Activated T-helper 2 cell treated with anti-CD3 and anti-CD28 coated beads, Interferon-gamma antibody, Interleukin-2, Interleukin-4, amounts not matched to agents 10 μg/mL and 5 μg/mL and 100 μg/mL, durations not matched to agents 14 hours and 24 hours and 36 hours (primary cell): ENCODE measurements around the gene DMXL2. TPM values are rescaled to one million over a fixed set of nuclear protein-coding genes. Genes with fewer than 3 reads are reported as not detected.
"Not testable (repeated sequence)": the region's sequence is repeated elsewhere in the genome, so short reads cannot be mapped to it uniquely, and the experiment has no call there.

ENCODE experiments used
- DNase-seq: peaks from one replicate; pipeline ENCODE4 v3.0.0; 2021; ENCODE audit warnings: low spot score
- H3K27ac Mint-ChIP-seq: one replicate; pipeline ENCODE4 v1.8.0; 2021; ENCODE audit warnings: mixed read lengths
- H3K27me3 Mint-ChIP-seq: one replicate; pipeline ENCODE4 v1.8.0; 2021; ENCODE audit warnings: low read depth, mixed read lengths
- H3K36me3 Mint-ChIP-seq: one replicate; pipeline ENCODE4 v1.8.0; 2021; ENCODE audit warnings: low read depth, mixed read lengths
- H3K4me1 Mint-ChIP-seq: one replicate; pipeline ENCODE4 v1.8.0; 2021; ENCODE audit warnings: low read depth, mixed read lengths
- H3K4me3 Mint-ChIP-seq: one replicate; pipeline ENCODE4 v1.8.0; 2021; ENCODE audit warnings: low read depth, mild to moderate bottlenecking, moderate library complexity, mixed read lengths
- H3K9me3 Mint-ChIP-seq: one replicate; pipeline ENCODE4 v1.8.0; 2021; ENCODE audit warnings: mixed read lengths
- intact Hi-C: fragments of 100-400 bp; cut with micrococcal nuclease; formaldehyde crosslinking; loops from one replicate; pipeline ENCODE4 v1.15.1; 2023
- total RNA-seq: library from RNA; stranded (reverse); gene quantifications from 2 replicates; pipeline ENCODE4 v1.2.3, GENCODE V29; 2022

The DMXL2 gene
- total RNA-seq, 1 donor from 2014 or later: 2.6 TPM

- no peaks in the 10 kb centered on the region for H3K4me1 Mint-ChIP-seq
- H3K9me3 Mint-ChIP-seq: no peaks in the 10 kb centered on the region
- H3K27me3 Mint-ChIP-seq: no peaks in the 10 kb centered on the region
- no peak for DNase-seq
- no peaks in the 10 kb centered on the region for H3K36me3 Mint-ChIP-seq
- H3K4me3 Mint-ChIP-seq: no peak overlapping the region
- intact Hi-C loops: no loop called here
- no peak overlapping the region for H3K27ac Mint-ChIP-seq
Observed at GRCh38 chr15:51580385-51580784, 42.2 kb downstream of the DMXL2 start.

DNA sequence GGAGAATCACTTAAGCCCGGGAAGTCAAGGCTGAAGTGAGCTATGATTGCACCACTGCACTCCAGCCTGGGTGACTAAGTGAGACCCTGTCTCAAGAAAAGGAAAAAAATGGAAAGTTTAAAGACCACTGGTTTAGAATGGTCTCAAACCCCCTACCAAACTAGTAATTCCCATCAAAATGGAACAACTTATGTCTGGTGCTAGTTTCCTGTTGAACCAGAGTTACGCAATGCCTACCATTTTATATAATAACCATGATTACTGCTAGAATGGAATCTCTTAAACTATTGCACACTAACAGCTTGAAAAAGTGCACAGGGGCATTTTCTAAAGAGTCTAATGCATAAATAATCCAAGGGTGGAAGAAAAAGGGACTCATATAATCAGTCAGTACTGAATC, 43.6 kb downstream of the DMXL2 start:
- H3K4me1 Mint-ChIP-seq: no peaks in the 10 kb centered on the region
- intact Hi-C loops: no loop called here
- H3K27me3 Mint-ChIP-seq: no peaks in the 10 kb centered on the region
- no peak for DNase-seq
- H3K27ac Mint-ChIP-seq: no peak overlapping the region
- H3K9me3 Mint-ChIP-seq: no peaks in the 10 kb centered on the region
- no peak overlapping the region for H3K4me3 Mint-ChIP-seq
- no peaks in the 10 kb centered on the region for H3K36me3 Mint-ChIP-seq

DNA sequence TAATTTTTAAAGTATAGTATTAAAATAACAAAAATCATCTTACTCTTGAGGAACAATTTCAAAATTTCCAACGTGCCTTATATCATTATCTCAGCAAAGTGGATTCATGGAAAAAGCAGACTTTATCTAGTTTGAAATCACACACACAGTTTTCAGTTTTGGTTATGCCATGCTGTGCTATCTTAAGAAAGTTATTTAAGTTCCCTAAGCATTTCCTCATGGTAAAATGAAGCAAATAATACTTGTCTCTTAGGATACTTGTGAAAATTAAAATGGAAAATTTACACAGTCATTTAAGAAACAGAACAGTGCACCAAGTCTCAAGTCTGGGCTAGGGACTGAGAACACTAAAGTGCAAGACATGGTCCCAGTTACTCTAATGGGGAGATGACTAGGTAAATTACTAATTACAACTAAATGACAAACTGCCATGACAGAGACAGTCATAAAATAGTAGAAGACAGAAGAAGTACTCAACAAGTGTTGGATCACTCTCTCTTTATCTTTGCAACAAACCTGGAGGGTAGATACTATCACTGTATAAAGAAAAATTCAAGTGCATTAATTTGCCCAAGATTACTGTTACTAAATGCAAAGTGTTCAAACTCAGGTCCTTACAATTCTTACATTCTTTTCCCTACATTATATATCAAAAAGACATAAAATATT, 44.8 kb downstream of the DMXL2 start:
- intact Hi-C loops: no loop called here
- DNase-seq: no peak
- Mint-ChIP-seq H3K4me3 (no peak overlapping the region), H3K4me1 (no peaks in the 10 kb centered on the region), H3K9me3 (no peaks in the 10 kb centered on the region), H3K27me3 (no peaks in the 10 kb centered on the region), H3K36me3 (no peaks in the 10 kb centered on the region), H3K27ac (no peak overlapping the region)

DNA sequence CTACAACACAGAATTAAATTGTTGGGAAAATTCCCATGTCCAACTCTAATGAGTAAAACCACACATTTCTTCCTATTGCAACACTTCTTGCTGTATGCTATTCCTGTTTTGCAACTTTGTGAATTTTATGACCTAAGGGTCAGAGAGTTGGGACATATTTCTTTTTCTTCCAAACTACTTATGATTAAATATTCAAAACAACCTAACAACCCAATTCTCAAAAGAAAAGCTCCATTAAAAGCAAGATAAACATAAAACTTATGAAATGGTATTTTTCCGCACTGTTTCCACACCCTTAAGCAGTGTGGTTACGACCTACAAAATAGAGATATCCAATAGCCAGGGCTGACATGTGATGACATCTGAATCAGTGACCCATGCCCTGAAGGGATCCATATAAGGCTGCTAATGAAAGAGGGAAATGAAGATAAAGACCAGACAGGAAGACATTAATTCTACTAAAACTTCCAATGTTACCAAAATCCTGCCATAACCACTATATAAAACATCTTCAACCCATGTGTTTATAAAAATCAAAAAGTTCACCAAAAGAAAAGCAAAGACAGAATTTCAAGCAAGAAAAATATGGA, 45.6 kb downstream of the DMXL2 start:
- H3K36me3 Mint-ChIP-seq: no peaks in the 10 kb centered on the region
- no peak overlapping the region for H3K4me3 Mint-ChIP-seq
- H3K27me3 Mint-ChIP-seq: no peaks in the 10 kb centered on the region
- H3K9me3 Mint-ChIP-seq: no peaks in the 10 kb centered on the region
- no peak overlapping the region for H3K27ac Mint-ChIP-seq
- no peak for DNase-seq
- intact Hi-C loops: no loop called here
- H3K4me1 Mint-ChIP-seq: no peaks in the 10 kb centered on the region

DNA sequence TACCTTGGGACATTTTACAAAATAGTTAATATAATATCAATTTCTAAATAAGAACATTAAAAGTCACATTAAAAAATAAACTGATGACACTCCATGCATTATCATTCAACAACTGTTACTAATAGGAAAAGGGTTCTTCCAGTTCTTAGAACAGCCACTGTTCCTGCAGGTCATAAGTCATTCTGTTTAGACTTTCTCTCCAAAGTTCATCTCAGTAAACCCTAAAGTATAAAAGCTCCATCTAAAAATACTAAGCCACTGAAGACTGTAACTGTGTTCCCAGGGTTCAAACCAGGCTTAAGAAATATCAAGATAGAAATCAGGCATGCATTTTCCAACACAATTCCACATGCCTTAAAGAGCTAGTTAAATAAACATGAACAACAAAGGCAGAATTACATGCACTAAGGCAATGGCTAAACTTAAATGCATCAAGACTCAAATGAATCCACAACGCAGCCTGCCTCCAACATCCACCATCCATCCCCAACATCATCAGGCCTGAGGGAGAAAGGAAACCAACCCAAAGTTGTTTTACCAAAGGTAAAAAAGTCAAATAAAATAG, 46.2 kb downstream of the DMXL2 start:
- intact Hi-C loops: no loop called here
- no peaks in the 10 kb centered on the region for H3K4me1 Mint-ChIP-seq

GRCh38 chr15:51575775-51576174, 46.8 kb downstream of the DMXL2 start:
- H3K4me3 Mint-ChIP-seq: no peak overlapping the region
- no peak for DNase-seq
- H3K27me3 Mint-ChIP-seq: no peaks in the 10 kb centered on the region
- no peaks in the 10 kb centered on the region for H3K4me1 Mint-ChIP-seq
- no peak overlapping the region for H3K27ac Mint-ChIP-seq
- no peaks in the 10 kb centered on the region for H3K9me3 Mint-ChIP-seq
- intact Hi-C loops: no loop called here
- H3K36me3 Mint-ChIP-seq: no peaks in the 10 kb centered on the region

More for the DNA sequence above, 46.2 kb downstream of the DMXL2 start:
- Mint-ChIP-seq H3K4me3 (no peak overlapping the region), H3K36me3 (no peaks in the 10 kb centered on the region), H3K27ac (no peak overlapping the region), H3K27me3 (no peaks in the 10 kb centered on the region), H3K9me3 (no peaks in the 10 kb centered on the region)
- no peak for DNase-seq

DNA sequence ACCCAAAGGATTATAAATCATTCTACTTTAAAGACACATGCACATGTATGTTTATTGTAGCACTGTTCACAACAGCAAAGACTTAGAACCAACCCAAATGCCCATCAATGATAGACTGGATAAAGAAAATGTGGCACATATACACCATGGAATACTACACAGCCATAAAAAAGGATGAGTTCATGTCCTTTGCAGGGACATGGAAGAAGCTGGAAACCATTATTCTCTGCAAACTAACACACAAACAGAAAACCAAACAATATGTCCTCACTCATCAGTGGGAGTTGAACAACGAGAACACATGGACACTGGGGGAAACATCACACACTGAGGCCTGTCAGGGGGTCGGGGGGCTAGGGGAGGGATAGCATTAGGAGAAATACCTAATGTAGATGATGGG, 49.2 kb downstream of the DMXL2 start:
- H3K4me3 Mint-ChIP-seq, H3K9me3 Mint-ChIP-seq, intact Hi-C loops, H3K36me3 Mint-ChIP-seq, H3K27me3 Mint-ChIP-seq, H3K4me1 Mint-ChIP-seq, DNase-seq, H3K27ac Mint-ChIP-seq: not testable (repeated sequence)

- DNase-seq, H3K4me1 Mint-ChIP-seq, H3K4me3 Mint-ChIP-seq, H3K9me3 Mint-ChIP-seq, H3K36me3 Mint-ChIP-seq, H3K27ac Mint-ChIP-seq, intact Hi-C loops, H3K27me3 Mint-ChIP-seq: not testable (repeated sequence)
Observed at GRCh38 chr15:51568939-51569784, 53.4 kb downstream of the DMXL2 start.

DNA sequence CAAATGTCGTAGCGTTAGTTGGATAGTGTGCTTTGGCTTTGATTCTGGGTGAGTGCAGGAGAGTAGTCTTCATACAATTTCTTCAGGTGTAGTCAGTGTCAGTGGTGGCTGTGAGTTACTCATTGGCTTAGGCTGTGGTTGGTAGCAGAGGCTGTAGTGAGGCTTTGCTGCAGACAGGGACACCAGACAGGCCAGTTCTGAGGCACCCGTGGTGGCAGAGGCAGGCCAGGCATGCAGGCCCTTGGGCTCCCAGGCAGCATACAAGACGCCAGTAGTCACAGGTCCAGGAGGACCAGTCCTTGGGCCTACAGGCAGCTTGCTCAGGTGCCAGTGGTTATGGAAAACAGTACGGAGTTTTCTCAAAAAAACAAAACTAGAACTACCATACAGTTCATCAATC, 61.3 kb downstream of the DMXL2 start:
- no peaks in the 10 kb centered on the region for H3K36me3 Mint-ChIP-seq

DNA sequence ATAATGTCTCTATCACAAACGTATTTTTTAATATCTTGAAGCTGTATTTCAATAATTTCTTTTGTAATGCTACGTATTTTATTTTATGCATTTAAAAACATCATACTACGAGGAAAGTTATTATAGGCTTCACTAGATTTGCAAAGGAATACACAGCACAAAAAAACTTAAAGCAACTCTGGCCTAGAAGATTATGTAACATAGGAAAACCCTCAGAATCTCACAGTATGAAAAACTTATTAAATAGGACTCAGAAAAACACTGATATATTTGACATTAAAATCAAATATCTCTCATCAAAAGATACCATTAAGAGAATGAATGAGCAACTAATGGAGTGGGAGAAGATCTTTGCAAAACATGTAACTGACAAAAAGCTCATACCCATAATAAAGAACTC, 63.7 kb downstream of the DMXL2 start:
- no peak overlapping the region for H3K4me3 Mint-ChIP-seq
- no peaks in the 10 kb centered on the region for H3K4me1 Mint-ChIP-seq
- no peaks in the 10 kb centered on the region for H3K36me3 Mint-ChIP-seq
- no peak overlapping the region for H3K27ac Mint-ChIP-seq
- no peak for DNase-seq
- peaks cover 2% of the 10 kb centered on the region for H3K27me3 Mint-ChIP-seq
- intact Hi-C loops: no loop called here
- no peaks in the 10 kb centered on the region for H3K9me3 Mint-ChIP-seq

More for the DNA sequence above, 61.3 kb downstream of the DMXL2 start:
- intact Hi-C loops: no loop called here
- no peak overlapping the region for H3K27ac Mint-ChIP-seq
- H3K9me3 Mint-ChIP-seq: no peaks in the 10 kb centered on the region
- H3K4me1 Mint-ChIP-seq: no peaks in the 10 kb centered on the region
- H3K27me3 Mint-ChIP-seq: peaks cover 3% of the 10 kb centered on the region
- no peak for DNase-seq
- no peak overlapping the region for H3K4me3 Mint-ChIP-seq

DNA sequence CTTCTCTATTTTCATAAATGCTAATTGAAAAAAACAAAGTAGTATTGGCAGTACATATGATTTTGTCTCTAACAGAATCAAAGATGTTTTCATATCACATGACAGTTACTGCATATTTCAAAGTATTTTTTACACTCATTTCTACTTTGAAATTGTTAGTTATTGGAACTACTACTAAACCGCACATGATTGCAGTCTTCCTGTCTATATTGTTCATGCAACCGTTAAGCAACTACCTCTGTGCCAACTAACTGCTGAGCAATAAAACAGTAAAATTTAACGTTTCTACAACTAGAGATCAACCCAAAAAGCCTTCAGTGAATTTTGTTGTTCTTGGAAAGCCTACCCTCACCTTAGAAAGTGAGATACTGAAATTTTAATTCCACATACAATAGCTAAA, 64.2 kb downstream of the DMXL2 start:
- H3K27ac Mint-ChIP-seq: no peak overlapping the region
- H3K4me3 Mint-ChIP-seq: no peak overlapping the region
- no peak for DNase-seq
- no peaks in the 10 kb centered on the region for H3K9me3 Mint-ChIP-seq
- no peaks in the 10 kb centered on the region for H3K4me1 Mint-ChIP-seq
- peaks cover 3% of the 10 kb centered on the region for H3K27me3 Mint-ChIP-seq
- intact Hi-C loops: no loop called here
- no peaks in the 10 kb centered on the region for H3K36me3 Mint-ChIP-seq

- Mint-ChIP-seq H3K36me3 (no peaks in the 10 kb centered on the region), H3K4me1 (no peaks in the 10 kb centered on the region), H3K27me3 (peaks cover 7% of the 10 kb centered on the region), H3K9me3 (no peaks in the 10 kb centered on the region), H3K27ac (no peak overlapping the region), H3K4me3 (no peak overlapping the region)
- no peak for DNase-seq
- intact Hi-C loops: no loop called here
Observed at GRCh38 chr15:51550841-51551240, 71.7 kb downstream of the DMXL2 start.

DNA sequence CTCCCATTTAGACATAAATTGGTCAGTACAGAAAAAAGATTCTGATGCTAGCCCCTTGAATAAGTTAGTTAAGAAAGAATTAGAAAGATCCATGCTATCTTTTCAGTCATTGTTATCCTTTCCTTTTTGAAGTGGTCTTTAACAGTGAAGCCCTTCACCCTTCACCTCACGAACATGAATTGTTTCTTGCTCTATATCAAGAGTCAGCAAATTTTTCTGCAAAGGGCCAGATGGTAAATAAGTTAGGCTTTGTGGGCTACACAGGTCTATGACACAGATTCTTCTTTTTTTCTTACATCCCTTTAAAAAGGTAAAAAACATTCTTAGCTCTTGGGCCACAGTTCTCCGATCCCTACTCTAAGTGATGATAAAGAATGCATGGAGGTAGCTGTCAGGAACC, 74.9 kb downstream of the DMXL2 start:
- Mint-ChIP-seq H3K9me3 (no peaks in the 10 kb centered on the region), H3K4me1 (no peaks in the 10 kb centered on the region), H3K27me3 (peaks cover 5% of the 10 kb centered on the region), H3K4me3 (no peak overlapping the region), H3K27ac (no peak overlapping the region), H3K36me3 (no peaks in the 10 kb centered on the region)
- intact Hi-C loops: no loop called here
- DNase-seq: no peak
